Lower lobe of right lung (tissue), 2 donors: ENCODE results near the gene TENT5C. TPM values are rescaled to one million over a fixed set of nuclear protein-coding genes. Genes with fewer than 3 reads are reported as not detected.

Source experiments
- ATAC-seq, 2 donors: fragments of 200-7000 bp; cut with Tn5 transposase; one replicate each; pipeline ENCODE4 v1.9.1; 2020 to 2022; ENCODE audit warnings: mild to moderate bottlenecking in 2 of 2, moderate library complexity in 2 of 2
- DNase-seq: peaks from one replicate; pipeline ENCODE4 v3.0.0-alpha.2; 2020
- H3K27ac ChIP-seq: fragments of 200-600 bp; one replicate; pipeline ENCODE4 v1.8.0; 2022
- H3K27me3 ChIP-seq: fragments of 200-600 bp; one replicate; pipeline ENCODE4 v1.8.0; 2022; ENCODE audit warnings: low read depth
- H3K36me3 ChIP-seq: fragments of 200-600 bp; one replicate; pipeline ENCODE4 v1.8.0; 2022; ENCODE audit warnings: mild to moderate bottlenecking
- H3K4me1 ChIP-seq: fragments of 200-600 bp; one replicate; pipeline ENCODE4 v1.8.0; 2022
- H3K4me3 ChIP-seq: fragments of 200-600 bp; one replicate; pipeline ENCODE4 v1.8.0; 2022; ENCODE audit warnings: mild to moderate bottlenecking
- H3K9me3 ChIP-seq: fragments of 200-600 bp; one replicate; pipeline ENCODE4 v1.8.0; 2022
- CTCF ChIP-seq: fragments of 200-600 bp; IDR thresholded peaks from one replicate; pipeline ENCODE4 v1.8.0; 2022; ENCODE audit warnings: antibody characterized with exemption, mild to moderate bottlenecking
- intact Hi-C: fragments of 100-400 bp; cut with DNase I; formaldehyde crosslinking; loops from one replicate; pipeline ENCODE4 v1.11.0; 2022
- total RNA-seq: library from RNA; stranded (reverse); fragmentation: NEBNext Ultra II Directional; extraction: Animal tissue kit (Norgen Biotek cat#: 25700); gene quantifications from one replicate; pipeline ENCODE4 v1.2.1, GENCODE V29; 2021
- donor health status: DM: no; HTN: yes; CAD: no; lungs with severe emphysema.

TENT5C gene
- total RNA-seq, 1 donor from 2014 or later: 23.2 TPM

GRCh38 chr1:117658676-117659075, 52.8 kb downstream of the TENT5C start:
- ATAC-seq: peak in 1 of 2 donors; percentile 40
- H3K36me3 ChIP-seq: no peaks in the 10 kb centered on the region
- DNase-seq: no peak
- H3K4me1 ChIP-seq: peaks cover 31% of the 10 kb centered on the region
- intact Hi-C loops: no loop called here
- no peak overlapping the region for H3K4me3 ChIP-seq
- TF ChIP-seq CTCF: no peak
- no peaks in the 10 kb centered on the region for H3K27me3 ChIP-seq
- no peak overlapping the region for H3K27ac ChIP-seq
- no peaks in the 10 kb centered on the region for H3K9me3 ChIP-seq

GRCh38 chr1:117659550-117660270, 53.9 kb downstream of the TENT5C start:
- no peak for ATAC-seq
- Histone ChIP-seq H3K27ac (no peak overlapping the region), H3K27me3 (no peaks in the 10 kb centered on the region), H3K9me3 (no peaks in the 10 kb centered on the region), H3K36me3 (no peaks in the 10 kb centered on the region), H3K4me3 (no peak overlapping the region), H3K4me1 (peaks cover 24% of the 10 kb centered on the region)
- no peak for DNase-seq
- intact Hi-C loops: no loop called here
- no peak for TF ChIP-seq CTCF

GRCh38 chr1:117660271-117660965, 54.6 kb downstream of the TENT5C start:
- H3K4me3 ChIP-seq: no peak overlapping the region
- no peaks in the 10 kb centered on the region for H3K9me3 ChIP-seq
- peaks cover 18% of the 10 kb centered on the region for H3K4me1 ChIP-seq
- ATAC-seq: no peak
- H3K27ac ChIP-seq: no peak overlapping the region
- no peak for TF ChIP-seq CTCF
- no peak for DNase-seq
- H3K27me3 ChIP-seq: no peaks in the 10 kb centered on the region
- intact Hi-C loops: no loop called here
- H3K36me3 ChIP-seq: no peaks in the 10 kb centered on the region

GRCh38 chr1:117661027-117661426, 55.2 kb downstream of the TENT5C start:
- ATAC-seq: no peak

GRCh38 chr1:117662667-117663066, 56.8 kb downstream of the TENT5C start:
- intact Hi-C loops: no loop called here
- Histone ChIP-seq H3K36me3 (no peaks in the 10 kb centered on the region), H3K4me3 (no peak overlapping the region), H3K4me1 (peaks cover 15% of the 10 kb centered on the region), H3K27ac (no peak overlapping the region), H3K27me3 (no peaks in the 10 kb centered on the region), H3K9me3 (no peaks in the 10 kb centered on the region)
- no peak for DNase-seq
- no peak for ATAC-seq
- TF ChIP-seq CTCF: no peak

More at GRCh38 chr1:117661027-117661426, 55.2 kb downstream of the TENT5C start:
- no peaks in the 10 kb centered on the region for H3K36me3 ChIP-seq
- H3K27ac ChIP-seq: no peak overlapping the region
- no peak for TF ChIP-seq CTCF
- no peaks in the 10 kb centered on the region for H3K27me3 ChIP-seq
- peaks cover 15% of the 10 kb centered on the region for H3K4me1 ChIP-seq
- no peak for DNase-seq
- H3K9me3 ChIP-seq: no peaks in the 10 kb centered on the region
- no peak overlapping the region for H3K4me3 ChIP-seq
- intact Hi-C loops: no loop called here
